Keratinocyte (primary cell): Measurements from ENCODE around the gene S100A14. TPM values are rescaled to one million over a fixed set of nuclear protein-coding genes. Genes with fewer than 3 reads are reported as not detected.

Experiments used
- DNase-seq: peaks from one replicate; pipeline ENCODE4 v3.0.0-alpha.2; 2011; ENCODE audit warnings: low read depth, missing footprints, low spot score
- FAIRE-seq: peaks from 2 replicates; lab custom pipeline; 2011; peaks lifted over from hg19 to GRCh38; lab: Jason Lieb, UNC
- H2AFZ ChIP-seq: 2 replicates; pipeline ENCODE4 v1.6.0; 2012; ENCODE audit warnings: low read length, control low read depth, inconsistent platforms; ENCODE audit not compliant: control insufficient read depth
- H3K27ac ChIP-seq: 2 replicates; pipeline ENCODE4 v1.5.1; 2011; ENCODE audit warnings: low read length; ENCODE audit not compliant: control insufficient read depth, insufficient read depth
- H3K27me3 ChIP-seq: 3 replicates; pipeline ENCODE4 v1.6.0; 2011; ENCODE audit warnings: low read length; ENCODE audit not compliant: control insufficient read depth, insufficient read depth; ENCODE audit errors: extremely low read depth
- H3K36me3 ChIP-seq, 2 experiments: 2 replicates in 1 of 2; 3 replicates in 1 of 2; pipeline ENCODE4 v1.5.1; 2011; ENCODE audit warnings: low read length in 2 of 2, mild to moderate bottlenecking in 1 of 2; ENCODE audit not compliant: control insufficient read depth in 2 of 2, insufficient read depth in 2 of 2; ENCODE audit errors: extremely low read depth in 1 of 2
- H3K4me1 ChIP-seq: 3 replicates; pipeline ENCODE4 v1.5.1; 2011; ENCODE audit warnings: low read length; ENCODE audit not compliant: control insufficient read depth, insufficient read depth; ENCODE audit errors: extremely low read depth
- H3K4me2 ChIP-seq: 3 replicates; pipeline ENCODE4 v1.6.0; 2011; ENCODE audit warnings: low read depth, low read length; ENCODE audit not compliant: control insufficient read depth, insufficient read depth; ENCODE audit errors: extremely low read depth
- H3K4me3 ChIP-seq, 3 experiments: fragments of 200-600 bp in 1 of 3; sonication (generic) in 1 of 3; 2 replicates in 2 of 3; 3 replicates in 1 of 3; pipeline ENCODE4 v1.5.1; 2011 to 2016; ENCODE audit warnings: low read length in 3 of 3, mild to moderate bottlenecking in 3 of 3, control low read depth in 2 of 3, inconsistent platforms in 1 of 3, low read depth in 1 of 3, mixed read lengths in 1 of 3, mixed run types in 1 of 3, moderate library complexity in 1 of 3; ENCODE audit not compliant: control insufficient read depth in 2 of 3, insufficient read depth in 2 of 3; ENCODE audit errors: extremely low read depth in 1 of 3
- H3K79me2 ChIP-seq: 2 replicates; pipeline ENCODE4 v1.6.0; 2012; ENCODE audit warnings: low read length; ENCODE audit not compliant: control insufficient read depth, insufficient read depth
- H3K9ac ChIP-seq: 3 replicates; pipeline ENCODE4 v1.6.0; 2011; ENCODE audit warnings: low read length; ENCODE audit not compliant: control insufficient read depth, insufficient read depth; ENCODE audit errors: extremely low read depth
- H3K9me1 ChIP-seq: 3 replicates; pipeline ENCODE4 v1.6.0; 2011; ENCODE audit warnings: low read length; ENCODE audit not compliant: control insufficient read depth, insufficient read depth; ENCODE audit errors: extremely low read depth
- H3K9me3 ChIP-seq: 2 replicates; pipeline ENCODE4 v1.5.1; 2012; ENCODE audit warnings: low read depth, low read length; ENCODE audit not compliant: control insufficient read depth
- H4K20me1 ChIP-seq: 3 replicates; pipeline ENCODE4 v1.6.0; 2011; ENCODE audit warnings: low read length; ENCODE audit not compliant: control insufficient read depth, insufficient read depth; ENCODE audit errors: extremely low read depth
- EZH2 ChIP-seq: IDR thresholded peaks from one replicate; pipeline ENCODE4 v1.6.1; 2012; ENCODE audit warnings: inconsistent platforms, mild to moderate bottlenecking, low read length, moderate library complexity
- dilution Hi-C: fragments of 300-500 bp; cut with MboI; formaldehyde crosslinking; loops from one replicate; pipeline ENCODE4 v1.7.0; 2020; ENCODE audit warnings: low sequenced_read_pairs; ENCODE audit not compliant: extremely low pct_ligation_motif_present
- polyA plus RNA-seq, 5 experiments: library from polyadenylated mRNA; depleted of rRNA in 3 of 5; stranded (reverse) in 3 of 5; stranded (forward) in 1 of 5; unstranded in 1 of 5; fragments of >200 nt; gene quantifications; 1 replicate in 1 of 5; 2 replicates in 3 of 5; 3 replicates in 1 of 5; pipeline versions ENCODE4 v1.2.1 to v1.2.3, GENCODE V29; 2011 to 2012; ENCODE audit warnings: missing spikeins in 2 of 5, low read depth in 1 of 5, low replicate concordance in 1 of 5
- TF ChIP-seq, protein P1 (sequence below), 3 experiments: IDR thresholded peaks in 1 of 3; conservative IDR thresholded peaks in 1 of 3; optimal IDR thresholded peaks in 1 of 3; 2 replicates in 2 of 3; 3 replicates in 1 of 3; pipeline versions ENCODE3 to v1.5.1; 2011; ENCODE audit warnings: low read length in 3 of 3, mild to moderate bottlenecking in 3 of 3, moderate library complexity in 2 of 3, control low read depth in 1 of 3, inconsistent platforms in 1 of 3; ENCODE audit not compliant: insufficient read depth in 2 of 3; ENCODE audit errors: extremely low read depth in 1 of 3

S100A14 gene
- polyA plus RNA-seq, 1 donor (not counting 4 experiments of a cell fraction or from before 2014, with no cell fraction given): 1,394 TPM

DNA sequence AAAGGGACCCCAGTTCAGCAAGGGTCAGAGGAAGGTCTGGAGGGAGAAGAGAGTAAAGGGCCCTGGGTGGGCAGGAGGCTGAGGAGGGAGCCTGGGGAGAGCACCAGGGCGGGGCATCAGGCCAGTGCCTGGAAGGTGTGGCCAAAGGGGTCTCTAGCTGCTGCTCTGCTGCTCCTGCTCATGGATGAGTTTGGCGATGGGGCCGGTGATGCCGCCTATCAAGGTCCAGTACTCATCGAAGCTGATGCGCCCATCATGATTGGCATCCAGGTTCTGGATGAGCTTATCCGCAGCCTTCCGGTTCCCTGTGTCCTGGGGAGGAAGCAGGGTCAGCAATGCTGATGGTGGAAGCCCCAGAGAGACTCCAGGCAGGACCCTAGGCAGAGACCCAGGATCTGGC, 8.7 kb downstream of the S100A14 start:
- DNase-seq: no peak
- peak overlapping the region; percentile 98 for H3K4me2 ChIP-seq

DNA sequence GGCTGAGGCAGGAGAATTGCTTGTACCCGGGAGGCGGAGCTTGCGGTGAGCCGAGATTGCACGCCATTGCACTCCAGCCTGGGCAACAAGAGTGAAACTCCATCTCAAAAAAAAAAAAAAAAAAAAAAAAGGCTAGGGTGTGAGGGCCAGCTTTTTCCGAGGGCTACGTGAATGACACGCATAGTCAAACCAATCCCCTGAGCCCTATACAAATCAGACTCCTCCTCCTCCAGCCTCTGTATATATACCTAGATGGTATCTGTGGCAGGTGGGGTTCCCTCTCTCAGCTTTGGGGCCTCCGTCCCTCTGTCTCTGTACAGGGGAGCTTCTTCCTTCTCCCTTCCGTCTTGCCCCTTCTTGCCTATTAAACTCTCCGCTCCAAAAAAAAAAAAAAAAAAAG, 9.9 kb downstream of the S100A14 start:
- Histone ChIP-seq H3K9me1 (no peaks in the 10 kb centered on the region), H3K4me1 (peaks cover 27% of the 10 kb centered on the region), H4K20me1 (peaks cover 5% of the 10 kb centered on the region), H3K4me2 (no peak overlapping the region), H2AFZ (no peak overlapping the region), H3K79me2 (peaks cover 32% of the 10 kb centered on the region), H3K4me3 (no peak overlapping the region), H3K27me3 (no peaks in the 10 kb centered on the region), H3K27ac (no peak overlapping the region), H3K36me3 (peaks cover 27 to 40% of the 10 kb centered on the region in 2 experiments), H3K9me3 (no peaks in the 10 kb centered on the region), H3K9ac (no peak overlapping the region)
- no peak for FAIRE-seq
- dilution Hi-C loops: no loop called here
- TF ChIP-seq, protein P1, sequence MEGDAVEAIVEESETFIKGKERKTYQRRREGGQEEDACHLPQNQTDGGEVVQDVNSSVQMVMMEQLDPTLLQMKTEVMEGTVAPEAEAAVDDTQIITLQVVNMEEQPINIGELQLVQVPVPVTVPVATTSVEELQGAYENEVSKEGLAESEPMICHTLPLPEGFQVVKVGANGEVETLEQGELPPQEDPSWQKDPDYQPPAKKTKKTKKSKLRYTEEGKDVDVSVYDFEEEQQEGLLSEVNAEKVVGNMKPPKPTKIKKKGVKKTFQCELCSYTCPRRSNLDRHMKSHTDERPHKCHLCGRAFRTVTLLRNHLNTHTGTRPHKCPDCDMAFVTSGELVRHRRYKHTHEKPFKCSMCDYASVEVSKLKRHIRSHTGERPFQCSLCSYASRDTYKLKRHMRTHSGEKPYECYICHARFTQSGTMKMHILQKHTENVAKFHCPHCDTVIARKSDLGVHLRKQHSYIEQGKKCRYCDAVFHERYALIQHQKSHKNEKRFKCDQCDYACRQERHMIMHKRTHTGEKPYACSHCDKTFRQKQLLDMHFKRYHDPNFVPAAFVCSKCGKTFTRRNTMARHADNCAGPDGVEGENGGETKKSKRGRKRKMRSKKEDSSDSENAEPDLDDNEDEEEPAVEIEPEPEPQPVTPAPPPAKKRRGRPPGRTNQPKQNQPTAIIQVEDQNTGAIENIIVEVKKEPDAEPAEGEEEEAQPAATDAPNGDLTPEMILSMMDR (optimal IDR thresholded peaks at IDR 0.05 in 1 of 3, IDR thresholded peaks at IDR 0.05 in 1 of 3, conservative IDR thresholded peaks at IDR 0.05 in 1 of 3; ENCODE audit: extremely low read depth in 1 of 3, insufficient read depth in 2 of 3, low read length in 3 of 3): no peak
- no peak for TF ChIP-seq EZH2
- no peak for DNase-seq

More for the DNA sequence above, 8.7 kb downstream of the S100A14 start:
- Histone ChIP-seq H3K9me1 (no peaks in the 10 kb centered on the region), H3K36me3 (peaks cover 27 to 48% of the 10 kb centered on the region in 2 experiments), H3K79me2 (peaks cover 43% of the 10 kb centered on the region), H3K4me1 (peaks cover 27% of the 10 kb centered on the region), H4K20me1 (peaks cover 5% of the 10 kb centered on the region), H3K9ac (no peak overlapping the region), H3K27me3 (no peaks in the 10 kb centered on the region), H2AFZ (no peak overlapping the region), H3K4me3 (peak overlapping the region in 1 of 3 experiments; percentile 13), H3K9me3 (no peaks in the 10 kb centered on the region), H3K27ac (peak overlapping the region; percentile 19)
- no peak for TF ChIP-seq EZH2
- TF ChIP-seq, protein P1 (optimal IDR thresholded peaks at IDR 0.05 in 1 of 3, IDR thresholded peaks at IDR 0.05 in 1 of 3, conservative IDR thresholded peaks at IDR 0.05 in 1 of 3; ENCODE audit: extremely low read depth in 1 of 3, insufficient read depth in 2 of 3, low read length in 3 of 3): no peak
- no peak for FAIRE-seq
- dilution Hi-C loops: no loop called here
